Panc1 (cell line): Measurements from ENCODE around the gene CCDC8. TPM values are rescaled to one million over a fixed set of nuclear protein-coding genes. Genes with fewer than 3 reads are reported as not detected.

Experiments
- ATAC-seq: fragments of 200-7000 bp; cut with Tn5 transposase; 2 replicates; pipeline ENCODE4 v1.9.1; 2020; ENCODE audit warnings: mild to moderate bottlenecking, moderate library complexity
- BruUV-seq: library from RNA; stranded (reverse); fragments of 400-500 nt; replicated peaks from 2 replicates; lab custom pipeline; 2021; lab: Mats Ljungman, UMichigan
- CTCF ChIA-PET: fragments of 300-600 bp; sonication (Branson Sonifier 250); formaldehyde crosslinking; loops from one replicate; lab custom pipeline; 2022; ENCODE audit warnings: antibody characterized with exemption; lab: Charles Lee
- POLR2A ChIA-PET: fragments of 300-600 bp; sonication (Branson Sonifier 250); formaldehyde crosslinking; loops from one replicate; lab custom pipeline; 2022; ENCODE audit warnings: antibody characterized with exemption; lab: Charles Lee
- DNase-seq: peaks from one replicate; pipeline ENCODE4 v3.0.0-alpha.2; 2010; ENCODE audit warnings: low read depth, low spot score
- H3K27ac ChIP-seq: 2 replicates; pipeline ENCODE4 v1.5.1; 2011; ENCODE audit warnings: mild to moderate bottlenecking, low read length, inconsistent platforms
- H3K27me3 ChIP-seq: fragments of 200-500 bp; sonication (Bioruptor generic); 2 replicates; pipeline ENCODE4 v1.6.0; 2014; ENCODE audit warnings: low read length, inconsistent platforms; ENCODE audit not compliant: control insufficient read depth, insufficient read depth
- H3K36me3 ChIP-seq: fragments of 200-500 bp; sonication (Bioruptor generic); 2 replicates; pipeline ENCODE4 v1.5.1; 2014; ENCODE audit warnings: inconsistent platforms, mild to moderate bottlenecking, low read length, moderate library complexity; ENCODE audit not compliant: control insufficient read depth, insufficient read depth
- H3K4me1 ChIP-seq: 2 replicates; pipeline ENCODE4 v1.5.1; 2011; ENCODE audit warnings: inconsistent platforms, mild to moderate bottlenecking, low read length, moderate library complexity; ENCODE audit not compliant: control insufficient read depth, insufficient read depth
- H3K4me3 ChIP-seq, 2 experiments: 2 replicates each; pipeline ENCODE4 v1.5.1; 2011 to 2012; ENCODE audit warnings: low read depth in 2 of 2, low read length in 2 of 2, mild to moderate bottlenecking in 2 of 2, inconsistent platforms in 1 of 2, moderate library complexity in 1 of 2
- H3K9me3 ChIP-seq: fragments of 200-500 bp; sonication (Bioruptor generic); 2 replicates; pipeline ENCODE4 v1.5.1; 2014; ENCODE audit warnings: low read depth, mild to moderate bottlenecking, inconsistent platforms, low read length, moderate library complexity; ENCODE audit not compliant: control insufficient read depth, insufficient read depth
- POLR2AphosphoS5 ChIP-seq: IDR thresholded peaks from 2 replicates; pipeline ENCODE4 v1.6.1; 2012; ENCODE audit warnings: mild to moderate bottlenecking, low read depth, low read length, moderate library complexity
- SIN3A ChIP-seq: IDR thresholded peaks from 2 replicates; pipeline ENCODE4 v1.6.1; 2012; ENCODE audit warnings: low read depth, mild to moderate bottlenecking, low read length, moderate library complexity, borderline replicate concordance; ENCODE audit not compliant: insufficient read depth
- TCF7L2 ChIP-seq: IDR thresholded peaks from 2 replicates; pipeline ENCODE4 v1.6.1; 2011; ENCODE audit warnings: mild to moderate bottlenecking, low read depth, low read length, inconsistent platforms
- in situ Hi-C: cut with HindIII; loops from 2 replicates; pipeline ENCODE4 v1.10.0; 2016; ENCODE audit warnings: low sequenced_read_pairs, low pct_unique_long_range_greater_than_20kb
- intact Hi-C: fragments of 100-400 bp; cut with micrococcal nuclease; formaldehyde crosslinking; loops from one replicate; pipeline ENCODE4 v1.10.0; 2022; ENCODE audit not compliant: unreplicated experiment
- total RNA-seq: library from RNA; stranded (reverse); gene quantifications from one replicate; pipeline ENCODE4 v1.2.1, GENCODE V29; 2021; ENCODE audit not compliant: unreplicated experiment
- TF ChIP-seq, protein P1 (sequence below), 2 experiments: IDR thresholded peaks; 2 replicates each; pipeline ENCODE4 v1.6.1; 2011 to 2012; ENCODE audit warnings: low read depth in 2 of 2, control low read depth in 1 of 2, low read length in 1 of 2, mild to moderate bottlenecking in 1 of 2, moderate library complexity in 1 of 2; ENCODE audit not compliant: insufficient read depth in 1 of 2
- TF ChIP-seq, protein P2 (sequence below): fragments of 450-650 bp; IDR thresholded peaks from 2 replicates; pipeline ENCODE4 v1.5.1; 2017; ENCODE audit warnings: mild to moderate bottlenecking

The CCDC8 gene
- total RNA-seq, 1 experiment from 2014 or later: 5.4 TPM

DNA sequence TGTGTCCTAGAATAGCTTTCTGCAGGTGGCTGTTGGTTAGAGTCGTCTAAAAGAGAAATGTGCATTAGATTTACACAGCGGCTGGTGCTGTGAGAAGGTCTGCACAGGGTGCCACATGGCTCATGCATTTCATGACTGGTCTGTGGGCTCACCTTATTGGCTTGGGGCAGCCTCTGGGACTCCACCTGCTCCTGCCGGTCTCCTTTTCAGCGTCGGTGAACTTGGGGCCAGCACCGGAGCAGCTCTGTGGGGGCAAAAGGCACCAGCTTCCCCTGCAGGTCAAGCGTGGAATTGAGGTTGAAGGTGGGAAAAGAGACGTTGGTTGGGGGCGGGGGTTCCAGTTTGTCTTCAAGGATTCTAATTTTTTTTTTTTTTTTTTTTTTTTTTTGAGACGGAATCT, 18.5 kb upstream of the CCDC8 start:
- CTCF ChIA-PET: interaction anchor here (1.2 kb wide), 1 partner anchor 27 kb away, joined by 7 read pairs; no protein-coding TSS in a partner anchor
- no peaks in the 10 kb centered on the region for H3K4me1 ChIP-seq
- DNase-seq (no peak), ATAC-seq (no peak)
- TF ChIP-seq, protein P1, sequence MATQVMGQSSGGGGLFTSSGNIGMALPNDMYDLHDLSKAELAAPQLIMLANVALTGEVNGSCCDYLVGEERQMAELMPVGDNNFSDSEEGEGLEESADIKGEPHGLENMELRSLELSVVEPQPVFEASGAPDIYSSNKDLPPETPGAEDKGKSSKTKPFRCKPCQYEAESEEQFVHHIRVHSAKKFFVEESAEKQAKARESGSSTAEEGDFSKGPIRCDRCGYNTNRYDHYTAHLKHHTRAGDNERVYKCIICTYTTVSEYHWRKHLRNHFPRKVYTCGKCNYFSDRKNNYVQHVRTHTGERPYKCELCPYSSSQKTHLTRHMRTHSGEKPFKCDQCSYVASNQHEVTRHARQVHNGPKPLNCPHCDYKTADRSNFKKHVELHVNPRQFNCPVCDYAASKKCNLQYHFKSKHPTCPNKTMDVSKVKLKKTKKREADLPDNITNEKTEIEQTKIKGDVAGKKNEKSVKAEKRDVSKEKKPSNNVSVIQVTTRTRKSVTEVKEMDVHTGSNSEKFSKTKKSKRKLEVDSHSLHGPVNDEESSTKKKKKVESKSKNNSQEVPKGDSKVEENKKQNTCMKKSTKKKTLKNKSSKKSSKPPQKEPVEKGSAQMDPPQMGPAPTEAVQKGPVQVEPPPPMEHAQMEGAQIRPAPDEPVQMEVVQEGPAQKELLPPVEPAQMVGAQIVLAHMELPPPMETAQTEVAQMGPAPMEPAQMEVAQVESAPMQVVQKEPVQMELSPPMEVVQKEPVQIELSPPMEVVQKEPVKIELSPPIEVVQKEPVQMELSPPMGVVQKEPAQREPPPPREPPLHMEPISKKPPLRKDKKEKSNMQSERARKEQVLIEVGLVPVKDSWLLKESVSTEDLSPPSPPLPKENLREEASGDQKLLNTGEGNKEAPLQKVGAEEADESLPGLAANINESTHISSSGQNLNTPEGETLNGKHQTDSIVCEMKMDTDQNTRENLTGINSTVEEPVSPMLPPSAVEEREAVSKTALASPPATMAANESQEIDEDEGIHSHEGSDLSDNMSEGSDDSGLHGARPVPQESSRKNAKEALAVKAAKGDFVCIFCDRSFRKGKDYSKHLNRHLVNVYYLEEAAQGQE (IDR thresholded peaks at IDR 0.05; ENCODE audit: insufficient read depth in 1 of 2, low read depth in 2 of 2, low read length in 1 of 2): no peak
- TF ChIP-seq POLR2AphosphoS5: no peak
- no peak for TF ChIP-seq TCF7L2
- TF ChIP-seq, protein P2, sequence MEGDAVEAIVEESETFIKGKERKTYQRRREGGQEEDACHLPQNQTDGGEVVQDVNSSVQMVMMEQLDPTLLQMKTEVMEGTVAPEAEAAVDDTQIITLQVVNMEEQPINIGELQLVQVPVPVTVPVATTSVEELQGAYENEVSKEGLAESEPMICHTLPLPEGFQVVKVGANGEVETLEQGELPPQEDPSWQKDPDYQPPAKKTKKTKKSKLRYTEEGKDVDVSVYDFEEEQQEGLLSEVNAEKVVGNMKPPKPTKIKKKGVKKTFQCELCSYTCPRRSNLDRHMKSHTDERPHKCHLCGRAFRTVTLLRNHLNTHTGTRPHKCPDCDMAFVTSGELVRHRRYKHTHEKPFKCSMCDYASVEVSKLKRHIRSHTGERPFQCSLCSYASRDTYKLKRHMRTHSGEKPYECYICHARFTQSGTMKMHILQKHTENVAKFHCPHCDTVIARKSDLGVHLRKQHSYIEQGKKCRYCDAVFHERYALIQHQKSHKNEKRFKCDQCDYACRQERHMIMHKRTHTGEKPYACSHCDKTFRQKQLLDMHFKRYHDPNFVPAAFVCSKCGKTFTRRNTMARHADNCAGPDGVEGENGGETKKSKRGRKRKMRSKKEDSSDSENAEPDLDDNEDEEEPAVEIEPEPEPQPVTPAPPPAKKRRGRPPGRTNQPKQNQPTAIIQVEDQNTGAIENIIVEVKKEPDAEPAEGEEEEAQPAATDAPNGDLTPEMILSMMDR: no peak; the same call in 1 of the 2 replicates
- no peak for TF ChIP-seq SIN3A
- no TSS peak for BruUV-seq
- no peak overlapping the region for H3K4me3 ChIP-seq
- H3K36me3 ChIP-seq: no peaks in the 10 kb centered on the region
- POLR2A ChIA-PET: no interaction called here
- no peaks in the 10 kb centered on the region for H3K27me3 ChIP-seq
- in situ Hi-C loops (no loop called here), intact Hi-C loops (no loop called here)
- H3K9me3 ChIP-seq: no peaks in the 10 kb centered on the region
- H3K27ac ChIP-seq: no peak overlapping the region

DNA sequence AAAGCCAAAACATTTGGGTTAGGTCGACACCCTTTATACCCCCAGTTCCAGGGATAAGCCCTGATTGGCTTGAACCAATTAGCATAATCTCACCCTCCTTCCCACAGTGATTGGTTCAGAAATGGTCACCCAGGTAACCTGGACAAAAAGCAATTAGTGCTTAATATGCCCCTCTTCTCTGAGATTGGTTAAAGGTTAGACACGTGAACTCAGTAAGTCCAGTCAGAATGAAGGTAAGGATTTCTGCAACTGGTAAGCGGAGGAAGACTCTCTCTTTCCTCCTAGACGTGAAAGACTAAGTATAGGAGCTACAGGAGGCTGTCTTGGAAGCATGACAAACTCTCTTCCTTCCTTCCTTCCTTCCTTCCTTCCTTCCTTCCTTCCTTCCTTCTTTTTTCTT, 16.6 kb upstream of the CCDC8 start:
- Histone ChIP-seq H3K4me3 (no peak overlapping the region), H3K27ac (no peak overlapping the region), H3K4me1 (no peaks in the 10 kb centered on the region; the same call in 1 of the 2 replicates), H3K27me3 (no peaks in the 10 kb centered on the region), H3K36me3 (no peaks in the 10 kb centered on the region), H3K9me3 (no peaks in the 10 kb centered on the region)
- in situ Hi-C loops (no loop called here), intact Hi-C loops (no loop called here)
- no peak for TF ChIP-seq TCF7L2
- TF ChIP-seq, protein P1 (IDR thresholded peaks at IDR 0.05; ENCODE audit: insufficient read depth in 1 of 2, low read depth in 2 of 2, low read length in 1 of 2): no peak
- TF ChIP-seq SIN3A: no peak
- TF ChIP-seq POLR2AphosphoS5: no peak
- TF ChIP-seq, protein P2: no peak
- POLR2A ChIA-PET: no interaction called here
- DNase-seq: no peak
- no peak for ATAC-seq
- CTCF ChIA-PET: interaction anchor here (0.7 kb wide), 1 partner anchor 41 kb away, joined by 5 read pairs; the partner anchor contains the start of gene PNMA8A
- no TSS peak for BruUV-seq
